ENCODE data around the gene ATP6AP1. TPM values are rescaled to one million over a fixed set of nuclear protein-coding genes. Genes with fewer than 3 reads are reported as not detected.

The ATP6AP1 gene
- total and polyA plus RNA-seq, 9 of the 15 experiments (the other 6 are each of a cell fraction or from before 2014, with no cell fraction given): 8.3 to 90.5 (median 52.9) TPM

GRCh38 chrX:154428176-154429171 is at the start of gene ATP6AP1 (continued):
- no peak for TF ChIP-seq SETDB1 (IDR thresholded peaks at IDR 0.05; ENCODE audit: low read length)
- no peak for TF ChIP-seq ZNF609 (CRISPR knock-in tag; IDR thresholded peaks at IDR 0.05; ENCODE audit: borderline replicate concordance)
- no peak for TF ChIP-seq ZNF551 (CRISPR knock-in tag; IDR thresholded peaks at IDR 0.05)
- TF ChIP-seq ZNF431 (CRISPR knock-in tag; IDR thresholded peaks at IDR 0.05): peak; percentile 59
- TF ChIP-seq SMARCB1 (IDR thresholded peaks at IDR 0.05; ENCODE audit: insufficient read length, low read depth): no peak
- TF ChIP-seq FOXP4 (CRISPR knock-in tag; IDR thresholded peaks at IDR 0.05; ENCODE audit: borderline replicate concordance): no peak
- no peak for TF ChIP-seq ZBTB8A (IDR thresholded peaks at IDR 0.05; ENCODE audit: partially characterized antibody)
- no peak for TF ChIP-seq BRD9 (IDR thresholded peaks at IDR 0.05; ENCODE audit: low read depth, partially characterized antibody)
- TF ChIP-seq KLF16 (IDR thresholded peaks at IDR 0.05): no peak
- TF ChIP-seq, protein P1, sequence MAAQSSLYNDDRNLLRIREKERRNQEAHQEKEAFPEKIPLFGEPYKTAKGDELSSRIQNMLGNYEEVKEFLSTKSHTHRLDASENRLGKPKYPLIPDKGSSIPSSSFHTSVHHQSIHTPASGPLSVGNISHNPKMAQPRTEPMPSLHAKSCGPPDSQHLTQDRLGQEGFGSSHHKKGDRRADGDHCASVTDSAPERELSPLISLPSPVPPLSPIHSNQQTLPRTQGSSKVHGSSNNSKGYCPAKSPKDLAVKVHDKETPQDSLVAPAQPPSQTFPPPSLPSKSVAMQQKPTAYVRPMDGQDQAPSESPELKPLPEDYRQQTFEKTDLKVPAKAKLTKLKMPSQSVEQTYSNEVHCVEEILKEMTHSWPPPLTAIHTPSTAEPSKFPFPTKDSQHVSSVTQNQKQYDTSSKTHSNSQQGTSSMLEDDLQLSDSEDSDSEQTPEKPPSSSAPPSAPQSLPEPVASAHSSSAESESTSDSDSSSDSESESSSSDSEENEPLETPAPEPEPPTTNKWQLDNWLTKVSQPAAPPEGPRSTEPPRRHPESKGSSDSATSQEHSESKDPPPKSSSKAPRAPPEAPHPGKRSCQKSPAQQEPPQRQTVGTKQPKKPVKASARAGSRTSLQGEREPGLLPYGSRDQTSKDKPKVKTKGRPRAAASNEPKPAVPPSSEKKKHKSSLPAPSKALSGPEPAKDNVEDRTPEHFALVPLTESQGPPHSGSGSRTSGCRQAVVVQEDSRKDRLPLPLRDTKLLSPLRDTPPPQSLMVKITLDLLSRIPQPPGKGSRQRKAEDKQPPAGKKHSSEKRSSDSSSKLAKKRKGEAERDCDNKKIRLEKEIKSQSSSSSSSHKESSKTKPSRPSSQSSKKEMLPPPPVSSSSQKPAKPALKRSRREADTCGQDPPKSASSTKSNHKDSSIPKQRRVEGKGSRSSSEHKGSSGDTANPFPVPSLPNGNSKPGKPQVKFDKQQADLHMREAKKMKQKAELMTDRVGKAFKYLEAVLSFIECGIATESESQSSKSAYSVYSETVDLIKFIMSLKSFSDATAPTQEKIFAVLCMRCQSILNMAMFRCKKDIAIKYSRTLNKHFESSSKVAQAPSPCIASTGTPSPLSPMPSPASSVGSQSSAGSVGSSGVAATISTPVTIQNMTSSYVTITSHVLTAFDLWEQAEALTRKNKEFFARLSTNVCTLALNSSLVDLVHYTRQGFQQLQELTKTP (IDR thresholded peaks at IDR 0.05; ENCODE audit: low read depth in 1 of 2, partially characterized antibody in 2 of 2): no peak
- TF ChIP-seq ZNF696 (CRISPR knock-in tag; conservative IDR thresholded peaks at IDR 0.05): no peak
- TF ChIP-seq ZNF347 (CRISPR knock-in tag; IDR thresholded peaks at IDR 0.05; ENCODE audit: low read depth): no peak
- TF ChIP-seq ZNF184 (CRISPR knock-in tag; IDR thresholded peaks at IDR 0.05): no peak
- peak in 1 of 2 experiments; percentile 74; a peak in 1 of 4 replicates for TF ChIP-seq KDM4B (IDR thresholded peaks at IDR 0.05; ENCODE audit: borderline replicate concordance in 2 of 2, low read depth in 1 of 2)
- no peak for TF ChIP-seq TEAD2 (tag; IDR thresholded peaks at IDR 0.05)
- no peak for TF ChIP-seq HDAC8 (tag; IDR thresholded peaks at IDR 0.05)

Data from K562 (cell line).